ENCODE results near the gene PSMC3. TPM values are rescaled to one million over a fixed set of nuclear protein-coding genes. Genes with fewer than 3 reads are reported as not detected.

PSMC3 gene
- total and polyA plus RNA-seq, 2 of the 13 experiments (the other 11 are each of a cell fraction or from before 2014, with no cell fraction given), result 75.8 to 214 TPM

- TF ChIP-seq ZNF800 (CRISPR knock-in tag; IDR thresholded peaks at IDR 0.05) (no peak), HMGA1 (CRISPR knock-in tag; conservative IDR thresholded peaks at IDR 0.05) (no peak), ZNF569 (CRISPR knock-in tag; IDR thresholded peaks at IDR 0.05; ENCODE audit: borderline replicate concordance) (no peak), REPIN1 (CRISPR knock-in tag; IDR thresholded peaks at IDR 0.05; ENCODE audit: borderline replicate concordance, low read depth) (no peak), ZNF558 (CRISPR knock-in tag; IDR thresholded peaks at IDR 0.05; ENCODE audit: borderline replicate concordance) (no peak), ZNF33B (CRISPR knock-in tag; IDR thresholded peaks at IDR 0.05) (no peak), AKNA (CRISPR knock-in tag; IDR thresholded peaks at IDR 0.05; ENCODE audit: borderline replicate concordance) (no peak), SMAD9 (CRISPR knock-in tag; IDR thresholded peaks at IDR 0.05) (no peak), ZNF788 (CRISPR knock-in tag; IDR thresholded peaks at IDR 0.05; ENCODE audit: borderline replicate concordance) (peak; percentile 16; the same call in 1 of the 2 replicates), ATAD3A (CRISPR knock-in tag; IDR thresholded peaks at IDR 0.05) (no peak), HDAC6 (IDR thresholded peaks at IDR 0.05; ENCODE audit: low read depth, low read length) (no peak), RCOR2 (CRISPR knock-in tag; IDR thresholded peaks at IDR 0.05) (peak; percentile 85), ADNP (CRISPR knock-in tag; IDR thresholded peaks at IDR 0.05) (peak; percentile 97), ZNF224 (CRISPR knock-in tag; IDR thresholded peaks at IDR 0.05) (no peak), ZNF639 (CRISPR knock-in tag; conservative IDR thresholded peaks at IDR 0.05) (no peak), ZBTB14 (CRISPR knock-in tag; IDR thresholded peaks at IDR 0.05) (no peak), NONO (IDR thresholded peaks at IDR 0.05) (no peak), NONO (CRISPR knock-in tag; conservative IDR thresholded peaks at IDR 0.05) (peak; percentile 40; the same call in 1 of the 2 replicates), FOXA3 (CRISPR knock-in tag; IDR thresholded peaks at IDR 0.05) (no peak; the same call in 1 of the 2 replicates), MED1 (CRISPR knock-in tag; IDR thresholded peaks at IDR 0.05) (peak; percentile 45; the same call in 1 of the 2 replicates)
Measured at GRCh38 chr11:47440054-47440476, 13.8 kb upstream of the PSMC3 start (continued).
